Activated naive CD8-positive, alpha-beta T cell treated with anti-CD3 and anti-CD28 coated beads for 36 hours (primary cell): ENCODE measurements around the gene PNPLA3. TPM values are rescaled to one million over a fixed set of nuclear protein-coding genes. Genes with fewer than 3 reads are reported as not detected.

ENCODE experiments used
- DNase-seq: peaks from one replicate; pipeline ENCODE4 v3.0.0; 2021
- H3K27ac Mint-ChIP-seq: one replicate; pipeline ENCODE4 v1.8.0; 2022; ENCODE audit warnings: mild to moderate bottlenecking, moderate library complexity, mixed read lengths
- H3K27me3 Mint-ChIP-seq: one replicate; pipeline ENCODE4 v1.8.0; 2022; ENCODE audit warnings: mild to moderate bottlenecking, mixed read lengths
- H3K36me3 Mint-ChIP-seq: one replicate; pipeline ENCODE4 v1.8.0; 2021; ENCODE audit warnings: mild to moderate bottlenecking, mixed read lengths
- H3K4me1 Mint-ChIP-seq: one replicate; pipeline ENCODE4 v1.8.0; 2021; ENCODE audit warnings: mixed read lengths
- H3K4me3 Mint-ChIP-seq: one replicate; pipeline ENCODE4 v1.8.0; 2022; ENCODE audit warnings: mild to moderate bottlenecking, moderate library complexity, mixed read lengths
- H3K9me3 Mint-ChIP-seq: one replicate; pipeline ENCODE4 v1.8.0; 2022; ENCODE audit warnings: mixed read lengths
- total RNA-seq, 2 experiments: library from RNA; stranded (reverse); gene quantifications; one replicate each; pipeline ENCODE4 v1.2.3, GENCODE V29; 2021

Gene PNPLA3
- total RNA-seq, 2 experiments from 2014 or later = 0.39 to 0.52 TPM

- H3K36me3 Mint-ChIP-seq = no peaks in the 10 kb centered on the region
Measured at GRCh38 chr22:43928468-43928867, 4.9 kb downstream of the PNPLA3 start.

DNA sequence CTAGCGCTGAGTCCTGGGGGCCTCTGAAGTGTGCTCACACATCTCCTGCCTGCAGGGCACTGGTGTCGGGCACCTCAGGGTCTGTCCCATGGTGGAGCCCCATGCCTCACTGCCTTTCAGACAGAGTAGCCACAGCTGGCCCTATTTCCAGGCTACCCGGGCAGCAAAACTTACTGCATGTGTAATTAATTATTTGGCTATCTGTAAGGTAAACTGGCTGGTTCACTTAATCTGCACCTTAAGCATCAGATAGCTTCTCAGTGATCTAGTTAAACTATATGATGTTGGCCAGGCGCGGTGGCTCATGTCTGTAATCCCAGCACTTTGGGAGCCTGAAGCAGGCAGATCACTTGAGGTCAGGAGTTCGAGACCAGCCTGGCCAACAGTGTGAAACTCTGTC is 5.3 kb downstream of the PNPLA3 start:
- Mint-ChIP-seq H3K9me3 (no peaks in the 10 kb centered on the region), H3K27me3 (peaks cover 15% of the 10 kb centered on the region), H3K36me3 (no peaks in the 10 kb centered on the region), H3K27ac (no peak overlapping the region), H3K4me3 (no peak overlapping the region), H3K4me1 (no peaks in the 10 kb centered on the region)
- no peak for DNase-seq

More at GRCh38 chr22:43928468-43928867, 4.9 kb downstream of the PNPLA3 start:
- no peaks in the 10 kb centered on the region for H3K4me1 Mint-ChIP-seq
- no peak overlapping the region for H3K4me3 Mint-ChIP-seq
- DNase-seq = no peak
- H3K27me3 Mint-ChIP-seq = peaks cover 15% of the 10 kb centered on the region
- no peaks in the 10 kb centered on the region for H3K9me3 Mint-ChIP-seq
- no peak overlapping the region for H3K27ac Mint-ChIP-seq

DNA sequence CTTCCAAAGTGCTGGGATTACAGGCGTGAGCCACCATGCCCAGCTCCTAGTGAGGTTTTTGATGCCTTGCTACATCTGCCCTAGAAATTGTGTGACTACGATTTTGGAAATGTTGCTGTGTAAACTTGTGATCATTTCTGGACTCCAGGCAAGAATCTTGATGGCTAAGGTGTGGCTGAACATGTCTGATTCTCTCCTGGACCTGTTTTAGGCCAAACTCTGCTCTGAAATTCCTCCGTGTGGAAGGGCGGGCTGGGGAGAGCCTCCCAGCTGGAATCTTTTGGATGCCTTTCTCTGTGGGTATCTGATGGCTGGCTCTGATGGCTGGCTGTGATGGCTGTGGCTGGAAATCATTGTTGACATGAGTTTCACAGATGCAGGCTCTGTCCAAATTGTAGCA is 8.2 kb downstream of the PNPLA3 start:
- no peak overlapping the region for H3K27ac Mint-ChIP-seq
- H3K27me3 Mint-ChIP-seq = peaks cover 11% of the 10 kb centered on the region
- no peak for DNase-seq
- no peaks in the 10 kb centered on the region for H3K36me3 Mint-ChIP-seq
- H3K4me3 Mint-ChIP-seq = no peak overlapping the region
- H3K9me3 Mint-ChIP-seq = no peaks in the 10 kb centered on the region
- no peaks in the 10 kb centered on the region for H3K4me1 Mint-ChIP-seq

DNA sequence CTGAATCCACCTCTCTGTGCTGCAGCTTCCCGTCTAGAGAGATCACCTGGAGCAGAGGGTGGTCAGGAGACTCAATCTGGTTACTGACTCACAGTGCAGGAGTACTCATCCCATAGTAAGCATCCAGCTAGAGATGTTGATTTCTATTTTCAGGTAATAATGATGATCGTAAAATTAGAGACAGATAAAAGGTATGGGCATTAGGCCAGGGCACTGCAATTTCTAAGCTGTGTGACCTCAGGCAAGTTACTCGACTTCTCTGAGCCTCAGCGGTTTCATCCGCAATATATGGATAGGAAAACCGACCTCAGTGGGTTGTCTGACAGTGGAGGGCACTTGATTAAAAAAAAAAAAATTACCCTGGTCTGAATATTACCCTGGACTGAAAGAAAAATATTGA is 17.8 kb downstream of the PNPLA3 start:
- Mint-ChIP-seq H3K9me3 (no peaks in the 10 kb centered on the region), H3K36me3 (no peaks in the 10 kb centered on the region), H3K27me3 (peaks cover 4% of the 10 kb centered on the region), H3K4me1 (no peaks in the 10 kb centered on the region), H3K4me3 (no peak overlapping the region), H3K27ac (no peak overlapping the region)
- DNase-seq = no peak

DNA sequence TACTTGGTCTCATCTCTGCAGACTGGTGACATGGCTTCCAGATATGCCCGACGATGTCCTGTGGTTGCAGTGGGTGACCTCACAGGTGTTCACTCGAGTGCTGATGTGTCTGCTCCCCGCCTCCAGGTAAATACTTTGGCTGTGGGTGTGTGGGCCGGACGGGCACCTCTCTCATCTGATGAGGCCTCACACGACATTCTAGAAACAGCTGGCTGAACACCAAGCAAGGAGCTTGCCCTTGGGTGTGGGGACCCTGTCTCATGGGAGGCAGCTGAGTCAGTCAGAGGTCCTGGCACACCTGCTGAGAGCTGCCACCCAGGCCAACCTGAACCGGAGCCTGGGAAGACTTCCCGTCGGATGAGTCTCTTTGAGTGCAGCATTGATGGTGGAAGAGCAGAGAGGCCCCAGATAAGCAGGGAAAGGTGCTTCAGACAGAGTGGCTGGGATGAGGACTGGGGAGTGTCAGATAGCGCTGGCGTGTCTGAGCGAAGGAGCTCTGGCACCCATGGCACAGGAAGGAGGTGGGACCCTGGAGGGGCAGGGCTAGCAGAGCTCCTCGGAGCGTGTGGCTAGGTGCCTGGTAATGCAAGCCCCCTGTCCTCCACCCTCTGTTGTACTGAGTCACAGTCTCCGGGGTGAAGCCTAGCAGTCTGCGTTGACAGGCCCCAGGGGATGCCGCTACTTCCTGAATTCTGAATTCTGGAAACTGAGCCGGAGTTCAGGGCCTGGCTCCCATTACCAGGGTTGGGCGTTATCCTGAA is 21.2 kb downstream of the PNPLA3 start:
- H3K9me3 Mint-ChIP-seq = no peaks in the 10 kb centered on the region
- no peak overlapping the region for H3K4me3 Mint-ChIP-seq
- DNase-seq = no peak
- H3K4me1 Mint-ChIP-seq = no peaks in the 10 kb centered on the region
- H3K27me3 Mint-ChIP-seq = peaks cover 4% of the 10 kb centered on the region
- H3K27ac Mint-ChIP-seq = no peak overlapping the region
- no peaks in the 10 kb centered on the region for H3K36me3 Mint-ChIP-seq

GRCh38 chr22:43945632-43946383 is 22.2 kb downstream of the PNPLA3 start:
- no peak overlapping the region for H3K27ac Mint-ChIP-seq
- no peaks in the 10 kb centered on the region for H3K4me1 Mint-ChIP-seq
- H3K9me3 Mint-ChIP-seq = no peaks in the 10 kb centered on the region
- peak; percentile 72 for DNase-seq
- H3K36me3 Mint-ChIP-seq = no peaks in the 10 kb centered on the region
- H3K4me3 Mint-ChIP-seq = no peak overlapping the region
- H3K27me3 Mint-ChIP-seq = peaks cover 4% of the 10 kb centered on the region

DNA sequence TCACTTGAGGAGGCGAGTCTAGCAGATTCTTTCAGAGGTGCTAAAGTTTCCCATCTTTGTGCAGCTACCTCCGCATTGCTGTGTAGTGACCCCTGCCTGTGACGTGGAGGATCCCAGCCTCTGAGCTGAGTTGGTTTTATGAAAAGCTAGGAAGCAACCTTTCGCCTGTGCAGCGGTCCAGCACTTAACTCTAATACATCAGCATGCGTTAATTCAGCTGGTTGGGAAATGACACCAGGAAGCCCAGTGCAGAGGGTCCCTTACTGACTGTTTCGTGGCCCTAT is 22.7 kb downstream of the PNPLA3 start:
- H3K4me1 Mint-ChIP-seq = no peaks in the 10 kb centered on the region
- no peaks in the 10 kb centered on the region for H3K9me3 Mint-ChIP-seq
- no peak for DNase-seq
- no peak overlapping the region for H3K27ac Mint-ChIP-seq
- H3K4me3 Mint-ChIP-seq = no peak overlapping the region
- no peaks in the 10 kb centered on the region for H3K36me3 Mint-ChIP-seq
- peaks cover 5% of the 10 kb centered on the region for H3K27me3 Mint-ChIP-seq

GRCh38 chr22:43948836-43949406 is 25.3 kb downstream of the PNPLA3 start:
- no peaks in the 10 kb centered on the region for H3K36me3 Mint-ChIP-seq
- no peaks in the 10 kb centered on the region for H3K9me3 Mint-ChIP-seq
- no peak overlapping the region for H3K27ac Mint-ChIP-seq
- peaks cover under 1% of the 10 kb centered on the region for H3K4me1 Mint-ChIP-seq
- no peak overlapping the region for H3K4me3 Mint-ChIP-seq
- no peak for DNase-seq
- peaks cover 8% of the 10 kb centered on the region for H3K27me3 Mint-ChIP-seq

DNA sequence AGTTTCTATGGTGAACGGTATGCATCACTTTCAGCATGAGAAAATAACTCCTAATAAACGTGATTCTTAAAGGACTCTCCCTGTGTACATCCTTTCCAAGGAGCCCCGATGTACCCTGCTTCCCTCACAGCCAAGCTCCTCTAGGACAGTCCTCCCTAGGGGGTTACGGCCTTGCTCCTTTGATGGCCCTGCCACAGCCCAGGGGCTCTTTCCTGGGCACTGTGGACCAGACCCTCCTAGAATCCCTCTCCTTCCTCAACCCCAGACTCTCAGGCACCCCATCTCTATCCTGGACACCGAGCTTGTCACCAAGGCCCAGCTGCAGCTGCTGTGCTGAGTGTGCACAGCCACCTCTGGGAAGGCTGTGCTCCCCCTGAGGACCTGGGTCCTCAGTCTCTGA is 27.8 kb downstream of the PNPLA3 start:
- Mint-ChIP-seq H3K27me3 (peaks cover 6% of the 10 kb centered on the region), H3K36me3 (peaks cover 7% of the 10 kb centered on the region), H3K4me3 (no peak overlapping the region), H3K9me3 (no peaks in the 10 kb centered on the region), H3K4me1 (peaks cover 13% of the 10 kb centered on the region), H3K27ac (no peak overlapping the region)
- DNase-seq = no peak

DNA sequence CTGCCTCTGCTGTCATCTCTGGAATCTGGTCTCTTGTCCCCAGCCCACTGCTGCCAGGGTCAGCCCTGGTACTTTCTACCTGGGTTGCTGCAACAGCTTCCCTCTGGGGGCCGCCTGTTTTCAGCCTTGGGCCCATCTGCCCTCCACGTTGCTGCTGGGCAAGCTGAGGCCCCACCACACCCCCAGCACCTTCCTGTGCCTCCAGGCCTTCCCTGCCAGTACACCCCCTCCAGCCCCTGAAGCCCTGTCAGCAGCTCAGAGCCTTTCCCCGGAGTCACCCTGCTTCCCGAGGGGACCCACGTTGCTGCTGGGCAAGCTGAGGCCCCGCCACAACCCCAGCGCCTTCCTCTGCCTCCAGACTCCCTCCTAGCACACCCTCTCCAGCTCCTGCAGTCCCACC is 28.4 kb downstream of the PNPLA3 start:
- peaks cover 18% of the 10 kb centered on the region for H3K4me1 Mint-ChIP-seq

GRCh38 chr22:43953988-43954785 is 30.6 kb downstream of the PNPLA3 start:
- Mint-ChIP-seq H3K4me3 (peak overlapping the region; percentile 100), H3K9me3 (no peaks in the 10 kb centered on the region), H3K36me3 (peaks cover 13% of the 10 kb centered on the region), H3K27ac (peak overlapping the region; percentile 95), H3K4me1 (peaks cover 25% of the 10 kb centered on the region), H3K27me3 (peaks cover 6% of the 10 kb centered on the region)
- no peak for DNase-seq

More for the DNA sequence above, 28.4 kb downstream of the PNPLA3 start:
- Mint-ChIP-seq H3K4me3 (no peak overlapping the region), H3K27me3 (peaks cover 6% of the 10 kb centered on the region), H3K9me3 (no peaks in the 10 kb centered on the region), H3K36me3 (peaks cover 9% of the 10 kb centered on the region), H3K27ac (no peak overlapping the region)
- no peak for DNase-seq

- Mint-ChIP-seq H3K4me1 (peaks cover 29% of the 10 kb centered on the region), H3K36me3 (peaks cover 13% of the 10 kb centered on the region), H3K27me3 (peaks cover 6% of the 10 kb centered on the region), H3K4me3 (peak within 1 kb of the TSS; percentile 100), H3K9me3 (no peaks in the 10 kb centered on the region), H3K27ac (peak within 1 kb of the TSS; percentile 95)
- DNase-seq = peak; percentile 91
Measured at GRCh38 chr22:43955040-43955882, 31.7 kb downstream of the PNPLA3 start, which contains the start of gene SAMM50. SAMM50 (plus strand) TSS chr22:43955442; CDS start chr22:43955578, 136 bp downstream.

GRCh38 chr22:43955883-43956782 is 32.5 kb downstream of the PNPLA3 start:
- DNase-seq = no peak

More at GRCh38 chr22:43955883-43956782, 32.5 kb downstream of the PNPLA3 start:
- Mint-ChIP-seq H3K4me3 (peak overlapping the region; percentile 100), H3K4me1 (peaks cover 33% of the 10 kb centered on the region), H3K27ac (peak overlapping the region; percentile 95), H3K27me3 (peaks cover 6% of the 10 kb centered on the region), H3K36me3 (peaks cover 13% of the 10 kb centered on the region), H3K9me3 (no peaks in the 10 kb centered on the region)
